Amniotic epithelial cell (primary cell): ENCODE data around the gene PAN2.
"Not testable (repeated sequence)": the region's sequence is repeated elsewhere in the genome, so short reads cannot be mapped to it uniquely, and the experiment has no call there.

Source experiments
- DNase-seq: peaks from one replicate; pipeline ENCODE4 v3.0.0-alpha.2; 2010; ENCODE audit warnings: low read depth

The PAN2 gene

GRCh38 chr12:56304872-56305590 lies 28.8 kb downstream of the PAN2 start:
- peak; percentile 40 for DNase-seq

GRCh38 chr12:56304276-56304675 lies 29.5 kb downstream of the PAN2 start:
- no peak for DNase-seq

GRCh38 chr12:56300644-56301464 lies 32.9 kb downstream of the PAN2 start:
- DNase-seq = no peak

- peak; percentile 95 for DNase-seq
Measured at GRCh38 chr12:56299853-56300643, 33.8 kb downstream of the PAN2 start, which contains the start of gene CS. Gene CS, minus strand, starts transcription at chr12:56300330. Its CDS starts 129 bp downstream, at chr12:56300201.

- DNase-seq = no peak
Measured at GRCh38 chr12:56299308-56299852, 34.4 kb downstream of the PAN2 start.

- no peak for DNase-seq
Measured at GRCh38 chr12:56298828-56299227, 35.0 kb downstream of the PAN2 start.

GRCh38 chr12:56297400-56297799 lies 36.4 kb downstream of the PAN2 start:
- no peak for DNase-seq

- DNase-seq = no peak
Measured at GRCh38 chr12:56296295-56296694, 37.5 kb downstream of the PAN2 start.

- no peak for DNase-seq
Measured at GRCh38 chr12:56293795-56294194, 40.0 kb downstream of the PAN2 start.

- DNase-seq = no peak
Measured at GRCh38 chr12:56288705-56289387, 45.0 kb downstream of the PAN2 start.

GRCh38 chr12:56286044-56286830 lies 47.6 kb downstream of the PAN2 start:
- DNase-seq = peak; percentile 33

- DNase-seq = not testable (repeated sequence)
Measured at GRCh38 chr12:56284263-56284662, 49.5 kb downstream of the PAN2 start.

- DNase-seq = no peak
Measured at GRCh38 chr12:56282579-56282978, 51.2 kb downstream of the PAN2 start.

GRCh38 chr12:56282030-56282429 lies 51.8 kb downstream of the PAN2 start:
- DNase-seq = no peak

GRCh38 chr12:56280849-56281248 lies 53.0 kb downstream of the PAN2 start:
- no peak for DNase-seq

GRCh38 chr12:56278905-56279304 lies 54.9 kb downstream of the PAN2 start:
- DNase-seq = no peak

GRCh38 chr12:56274299-56274698 lies 59.5 kb downstream of the PAN2 start:
- no peak for DNase-seq

- DNase-seq = not testable (repeated sequence)
Measured at GRCh38 chr12:56272468-56272867, 61.3 kb downstream of the PAN2 start.

GRCh38 chr12:56271031-56271430 lies 62.8 kb downstream of the PAN2 start:
- peak; percentile 29 for DNase-seq

- no peak for DNase-seq
Measured at GRCh38 chr12:56267443-56268071, 66.2 kb downstream of the PAN2 start.
